Fibroblast of pulmonary artery (primary cell): ENCODE measurements around the gene EIF6.

Experiments used
- DNase-seq: peaks from one replicate; pipeline ENCODE4 v3.0.0-alpha.2; 2010; ENCODE audit warnings: low read depth
- H3K4me3 ChIP-seq: replicated peaks from 2 replicates; pipeline ENCODE4 v1.5.1; 2011; ENCODE audit warnings: low read depth, mild to moderate bottlenecking, control low read depth, low read length, moderate library complexity
- CTCF ChIP-seq: IDR thresholded peaks from 2 replicates; pipeline ENCODE4 v1.5.1; 2011; ENCODE audit warnings: mild to moderate bottlenecking, control low read depth, low read length, inconsistent platforms; ENCODE audit errors: missing control alignments

The EIF6 gene

GRCh38 chr20:35284267-35284991, at the start of gene EIF6:
EIF6 (minus strand) TSS chr20:35284772; CDS start chr20:35284487, 285 bp downstream.
- TF ChIP-seq CTCF = no peak
- peak; percentile 90 for DNase-seq
- H3K4me3 ChIP-seq = peak within 1 kb of the TSS; percentile 86

DNA sequence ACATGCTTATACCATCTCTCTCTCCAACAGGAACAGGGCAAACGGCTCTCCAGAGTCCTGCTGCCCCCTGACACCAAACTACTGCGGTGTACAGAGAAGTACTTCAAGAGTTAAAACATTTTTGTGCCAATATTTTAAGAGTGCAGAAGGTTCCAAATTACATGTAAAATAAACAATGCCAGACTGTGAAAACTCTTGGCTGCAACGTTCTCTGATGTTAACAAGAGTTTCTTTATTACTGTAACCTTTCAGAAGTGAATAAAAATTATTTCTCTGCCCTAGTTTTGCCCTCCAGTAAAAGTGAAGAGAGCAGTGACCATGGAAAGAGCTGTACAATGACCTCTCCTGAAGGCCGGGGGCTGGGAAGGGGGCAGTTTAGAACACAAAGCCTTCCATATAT, 49.0 kb upstream of the EIF6 start:
- no peak overlapping the region for H3K4me3 ChIP-seq
- no peak for TF ChIP-seq CTCF
- no peak for DNase-seq

GRCh38 chr20:35332540-35333200, 48.1 kb upstream of the EIF6 start:
- no peak for DNase-seq
- H3K4me3 ChIP-seq = no peak overlapping the region
- no peak for TF ChIP-seq CTCF

DNA sequence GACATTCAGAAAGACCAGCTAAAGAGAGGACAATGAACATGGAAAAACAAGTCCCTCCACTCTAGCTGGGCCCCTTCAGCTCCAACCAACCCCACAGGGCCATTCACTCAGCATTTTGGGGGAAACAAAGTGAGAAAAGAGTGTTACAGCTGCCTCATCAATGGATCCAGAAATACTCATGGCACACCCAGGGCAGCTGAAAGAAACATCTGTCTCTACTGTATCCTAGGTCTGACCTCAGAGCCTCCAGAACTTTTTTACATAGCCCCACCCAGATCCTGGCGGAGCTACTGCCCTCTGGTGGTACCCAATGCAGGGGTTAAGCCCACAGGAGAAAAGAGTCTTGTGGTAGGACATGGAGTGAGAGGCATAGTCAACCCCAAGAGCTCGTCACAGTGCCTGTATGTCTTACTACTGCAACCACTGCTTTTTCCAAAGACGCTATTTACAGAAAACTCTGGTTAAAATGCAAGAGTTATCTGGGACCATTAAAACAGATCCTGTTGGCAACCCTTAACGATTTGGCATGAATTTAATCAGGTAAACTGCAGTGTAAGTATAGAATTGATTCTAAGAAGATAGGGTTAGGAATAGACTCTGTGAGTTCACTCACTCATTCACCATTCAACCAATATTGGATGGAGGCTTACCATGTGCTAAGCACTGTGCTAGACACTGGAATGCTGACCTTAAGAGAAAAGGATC, 45.0 kb upstream of the EIF6 start:
- peak; percentile 53 for TF ChIP-seq CTCF
- peak; percentile 44 for DNase-seq
- no peak overlapping the region for H3K4me3 ChIP-seq

DNA sequence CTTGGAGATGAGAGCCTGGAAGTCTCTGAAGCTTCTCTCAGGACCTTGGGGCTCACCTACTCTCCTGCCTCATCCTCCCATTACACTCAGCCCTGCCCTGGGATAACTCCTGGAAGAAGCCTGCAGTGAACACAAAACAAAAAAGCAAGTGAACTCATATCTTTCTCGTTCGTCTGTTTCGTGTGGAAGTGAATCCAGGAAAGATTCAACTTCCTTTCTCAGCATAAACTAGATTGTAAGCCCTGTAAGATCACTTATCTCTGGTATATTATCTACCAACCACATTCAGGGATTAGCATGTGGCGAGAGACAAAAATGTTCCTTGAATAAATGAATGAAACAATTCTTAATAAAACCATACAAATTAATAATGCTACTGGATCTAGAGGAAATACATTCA, 44.1 kb upstream of the EIF6 start:
- DNase-seq = no peak
- H3K4me3 ChIP-seq = no peak overlapping the region
- no peak for TF ChIP-seq CTCF

DNA sequence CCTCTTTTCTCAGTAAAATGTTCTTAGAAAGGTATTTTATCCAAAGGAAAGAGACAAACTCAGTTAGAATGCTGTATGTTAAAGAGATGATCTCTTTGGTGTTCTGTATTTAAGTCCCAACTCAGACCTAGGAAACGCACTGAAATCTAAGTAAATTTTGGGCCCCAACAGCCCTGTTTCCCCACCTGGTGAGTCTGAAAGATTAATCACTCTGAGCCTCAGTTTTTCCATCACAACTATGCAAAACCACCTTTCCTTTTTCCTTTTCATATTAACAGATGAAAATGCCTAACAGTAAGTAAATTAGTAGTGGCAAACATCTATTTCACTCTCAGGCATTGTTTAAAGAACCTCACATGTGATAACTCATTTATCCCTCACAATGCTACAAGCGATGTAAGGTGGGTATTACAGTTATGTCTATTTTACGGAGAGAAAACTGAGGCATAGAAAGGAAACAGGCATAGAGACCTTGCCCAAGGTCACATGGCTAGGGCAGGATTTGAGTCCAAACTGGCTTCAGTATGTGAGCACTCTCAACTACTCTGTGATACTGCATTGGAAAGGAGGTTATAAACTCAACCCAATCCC, 43.6 kb upstream of the EIF6 start:
- DNase-seq = no peak
- no peak overlapping the region for H3K4me3 ChIP-seq
- no peak for TF ChIP-seq CTCF
